Motor neuron (in vitro differentiated cells): Measurements from ENCODE around the gene ZNF594. TPM values are rescaled to one million over a fixed set of nuclear protein-coding genes. Genes with fewer than 3 reads are reported as not detected.
"Not testable (repeated sequence)": the region's sequence is repeated elsewhere in the genome, so short reads cannot be mapped to it uniquely, and the experiment has no call there.

Experiments used
- ATAC-seq, 8 experiments: fragments of 200-7000 bp; cut with Tn5 transposase; replicated peaks in 6 of 8; 2 replicates each; pipeline ENCODE4 v1.8.0; 2021; ENCODE audit warnings: mild to moderate bottlenecking in 8 of 8, moderate library complexity in 8 of 8
- H3K27ac ChIP-seq, 2 donors: fragments of 250-450 bp; sonication (Bioruptor Pico); 2 replicates each; pipeline ENCODE4 v1.9.0; 2021; ENCODE audit warnings: antibody characterized with exemption in 2 of 2, mild to moderate bottlenecking in 2 of 2, moderate library complexity in 1 of 2
- H3K4me1 ChIP-seq, 2 donors: fragments of 250-450 bp; sonication (Bioruptor Pico); replicated peaks in 1 of 2; 2 replicates each; pipeline ENCODE4 v1.6.1; 2021; ENCODE audit warnings: antibody characterized with exemption in 2 of 2, mild to moderate bottlenecking in 2 of 2, moderate library complexity in 1 of 2
- H3K4me3 ChIP-seq, 5 donors: fragments of 250-450 bp; sonication (Bioruptor Pico); 2 replicates each; pipeline ENCODE4 v1.9.0; 2021; ENCODE audit warnings: antibody characterized with exemption in 5 of 5, mild to moderate bottlenecking in 5 of 5, moderate library complexity in 4 of 5
- WGBS, 10 experiments: fragments of 450-650 bp; shearing (Covaris generic); methylation state at CpG; one replicate each; pipeline ENCODE4 v1.0.0; 2022; 5-methylcytosine and 5-hydroxymethylcytosine counted together
- in situ Hi-C, 9 experiments: fragments of 400-800 bp; cut with MboI; loops; one replicate each; pipeline ENCODE4 v1.15.0; 2021; ENCODE audit warnings: low sequenced_read_pairs in 9 of 9, low pct_unique_long_range_greater_than_20kb in 2 of 9; ENCODE audit not compliant: unreplicated experiment in 9 of 9
- total RNA-seq, 8 experiments: library from RNA; unstranded; fragments of 300-600 nt; gene quantifications; 2 replicates each; pipeline versions ENCODE4 v1.2.3 to v1.2.4, GENCODE V29; 2022

ZNF594 gene
- total RNA-seq = 10 to 100 TPM in 7 of 8 experiments, 1 to 10 TPM in 1; 9.5 to 18.9 (median 14.0) TPM

DNA sequence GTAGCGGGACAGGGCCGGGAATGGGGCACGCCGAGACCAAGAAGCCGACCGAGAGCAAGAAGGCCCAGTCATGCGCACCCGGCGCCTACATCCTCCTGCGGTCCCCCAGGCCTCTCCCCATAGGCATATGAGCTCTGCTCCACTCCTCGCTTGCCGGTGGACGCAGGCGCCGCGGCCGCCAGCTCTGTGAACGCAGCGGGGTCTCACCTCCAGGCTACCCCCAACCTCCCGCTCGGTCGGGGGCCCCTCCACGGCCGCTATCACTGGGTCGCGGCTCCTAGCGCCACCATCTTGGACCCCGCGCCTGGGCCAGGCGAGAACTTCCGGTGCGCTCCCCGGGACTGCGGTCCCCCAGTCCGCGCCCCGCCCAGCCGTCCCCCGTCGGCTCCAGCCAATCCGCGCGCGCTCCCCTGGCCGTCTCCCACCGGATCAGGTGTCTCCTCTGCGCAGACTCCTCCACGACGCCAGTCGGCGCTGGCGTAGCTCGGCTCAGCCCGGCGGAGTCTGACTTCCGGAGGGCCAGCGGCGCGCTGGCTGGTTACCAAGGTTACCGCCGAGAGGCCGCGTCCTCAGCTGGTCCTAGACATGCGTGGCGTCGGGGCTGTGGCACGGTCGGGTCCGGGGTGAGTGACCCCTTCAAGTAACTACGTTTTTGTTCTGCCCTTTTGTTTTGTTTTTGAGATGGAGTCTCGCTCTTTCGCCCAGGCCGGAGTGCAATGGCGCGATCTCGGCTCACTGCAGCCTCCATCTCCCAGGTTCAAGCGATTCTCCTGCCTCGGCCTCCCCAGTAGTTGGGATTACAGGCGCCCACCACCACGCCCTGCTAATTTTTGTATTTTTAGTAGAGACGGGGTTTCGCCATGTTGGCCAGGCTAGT is at the start of gene ZNF594:
TSS of gene ZNF594 (minus strand) at position 328 of the 877 bp plus-strand sequence. CDS start 7,612 bp downstream, outside the sequence.
- H3K4me1 ChIP-seq = peaks cover 0 to 5% of the 10 kb centered on the region in 2 donors
- 0 to 49% (median 28%) methylated on average over 1 to 21 of the region's 82 CpGs; no CpG with 5 or more reads in 2 of the 10 experiments for WGBS, 10 experiments
- H3K27ac ChIP-seq = peak within 1 kb of the TSS; percentile 64 to 84
- H3K4me3 ChIP-seq = peak within 1 kb of the TSS; percentile 33 to 90 (median 69)
- peak; percentile 98 to 99 (median 99) for ATAC-seq
- in situ Hi-C loops = no loop called here

DNA sequence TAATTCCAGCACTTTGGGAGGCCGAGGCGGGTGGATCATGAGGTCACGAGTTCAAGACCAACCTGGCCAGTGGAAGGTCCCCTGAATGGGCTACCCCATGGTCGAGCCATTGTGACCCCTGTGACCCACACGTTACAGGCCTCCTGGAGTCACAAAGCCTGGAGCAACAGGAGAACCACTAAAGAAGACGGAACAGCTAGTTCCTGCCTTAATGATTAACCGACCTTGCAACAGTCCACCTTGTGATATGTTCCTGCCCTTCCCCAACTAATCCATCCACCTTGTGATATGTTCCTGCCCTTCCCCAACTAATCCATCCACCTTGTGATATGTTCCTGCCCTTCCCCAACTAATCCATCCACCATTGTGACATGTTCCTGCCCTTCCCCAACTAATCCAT is 48.1 kb upstream of the ZNF594 start:
- 50 to 100% (median 68%) methylated on average over 1 to 5 of the region's 7 CpGs; no CpG with 5 or more reads in 5 of the 10 experiments for WGBS, 10 experiments
- H3K4me1 ChIP-seq, H3K4me3 ChIP-seq, H3K27ac ChIP-seq, in situ Hi-C loops, ATAC-seq: not testable (repeated sequence)

DNA sequence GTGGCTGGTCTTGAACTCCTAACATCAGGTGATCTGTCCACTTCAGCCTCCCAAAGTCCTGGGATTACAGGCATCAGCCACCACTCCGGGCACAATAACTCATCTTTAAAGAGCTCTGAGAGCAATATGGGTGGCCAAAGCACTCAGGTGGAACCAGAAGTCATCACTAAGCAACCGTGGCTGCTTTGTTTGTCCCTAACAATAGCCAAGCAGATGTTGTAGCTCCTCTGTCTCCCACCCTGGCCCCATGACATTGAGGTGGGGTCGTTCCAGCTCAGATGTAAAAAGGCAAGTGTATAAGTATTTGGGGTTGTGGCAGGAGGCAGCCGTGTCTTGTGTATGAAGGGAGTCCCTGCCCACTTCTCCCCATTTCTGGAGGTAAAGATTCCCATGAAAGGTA is 46.7 kb upstream of the ZNF594 start:
- 0 to 92% (median 35%) methylated on average over 1 to 4 of the region's 4 CpGs; no CpG with 5 or more reads in 2 of the 10 experiments for WGBS, 10 experiments
- no peak for ATAC-seq
- in situ Hi-C loops = no loop called here
- no peak overlapping the region for H3K4me3 ChIP-seq
- H3K4me1 ChIP-seq = no peaks in the 10 kb centered on the region
- no peak overlapping the region for H3K27ac ChIP-seq

DNA sequence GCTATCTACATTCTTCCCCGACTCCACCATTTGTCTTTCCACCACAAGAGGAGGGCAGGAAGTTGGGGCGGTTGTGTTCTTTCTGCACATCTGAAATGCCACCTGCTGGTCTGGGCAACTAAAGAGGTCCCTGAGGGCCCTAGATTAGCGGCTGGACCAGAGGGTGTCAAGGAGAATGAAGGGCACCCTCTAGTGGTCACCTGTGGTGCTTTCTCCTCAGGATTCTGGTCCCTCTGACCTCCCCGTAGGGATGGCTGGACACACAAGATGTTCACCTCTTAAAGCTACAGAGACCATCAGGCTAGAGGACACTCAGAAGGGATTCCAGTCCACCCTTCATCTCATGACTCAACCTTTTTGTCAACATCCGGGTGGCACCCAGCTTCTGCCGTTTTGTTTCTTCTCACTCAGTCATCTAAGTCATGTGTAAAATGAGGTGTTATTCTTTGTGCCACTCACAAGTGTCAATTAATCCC is 45.9 kb upstream of the ZNF594 start:
- no peak overlapping the region for H3K4me3 ChIP-seq
- H3K4me1 ChIP-seq = no peaks in the 10 kb centered on the region
- in situ Hi-C loops = no loop called here
- WGBS, 10 experiments = 6 to 50% (median 35%) methylated on average over 1 to 5 of the region's 6 CpGs; no CpG with 5 or more reads in 1 of the 10 experiments
- peak in 3 of 8 experiments; percentile 87 to 96 (median 94) for ATAC-seq
- H3K27ac ChIP-seq = no peak overlapping the region

DNA sequence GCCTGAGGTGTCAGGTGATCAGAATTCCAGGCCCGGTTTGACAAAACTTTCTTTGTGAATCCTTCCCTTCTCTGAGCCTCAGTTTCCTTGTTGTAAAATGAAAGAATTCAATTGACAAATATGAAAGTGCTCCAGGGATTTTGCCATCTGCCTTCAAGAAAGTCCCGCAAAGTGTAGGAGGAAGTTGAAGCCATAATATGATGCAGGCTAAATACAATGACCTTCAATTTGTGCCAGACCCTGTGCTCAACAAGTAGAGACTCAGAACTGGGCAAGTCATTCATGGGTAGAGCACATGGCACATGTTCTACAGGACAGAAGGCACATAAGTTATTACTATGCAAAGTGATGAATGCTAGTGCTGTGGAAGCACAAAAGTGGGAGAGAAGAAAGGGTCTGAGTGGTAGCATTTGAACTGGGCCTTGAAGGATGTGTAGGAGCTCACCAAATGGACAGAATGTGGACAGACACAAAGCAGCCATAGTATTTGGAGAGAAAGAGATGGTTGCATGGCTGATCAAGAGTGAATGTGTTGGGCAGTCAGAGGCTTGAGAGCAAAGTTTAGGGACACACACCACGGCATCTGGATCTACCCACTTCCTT is 45.4 kb upstream of the ZNF594 start:
- no peak for ATAC-seq
- no peak overlapping the region for H3K4me3 ChIP-seq
- in situ Hi-C loops = no loop called here
- H3K4me1 ChIP-seq = no peaks in the 10 kb centered on the region
- no peak overlapping the region for H3K27ac ChIP-seq
- WGBS, 10 experiments = 70 to 100% (median 83%) methylated on average over 1 to 3 of the region's 3 CpGs; no CpG with 5 or more reads in 1 of the 10 experiments

DNA sequence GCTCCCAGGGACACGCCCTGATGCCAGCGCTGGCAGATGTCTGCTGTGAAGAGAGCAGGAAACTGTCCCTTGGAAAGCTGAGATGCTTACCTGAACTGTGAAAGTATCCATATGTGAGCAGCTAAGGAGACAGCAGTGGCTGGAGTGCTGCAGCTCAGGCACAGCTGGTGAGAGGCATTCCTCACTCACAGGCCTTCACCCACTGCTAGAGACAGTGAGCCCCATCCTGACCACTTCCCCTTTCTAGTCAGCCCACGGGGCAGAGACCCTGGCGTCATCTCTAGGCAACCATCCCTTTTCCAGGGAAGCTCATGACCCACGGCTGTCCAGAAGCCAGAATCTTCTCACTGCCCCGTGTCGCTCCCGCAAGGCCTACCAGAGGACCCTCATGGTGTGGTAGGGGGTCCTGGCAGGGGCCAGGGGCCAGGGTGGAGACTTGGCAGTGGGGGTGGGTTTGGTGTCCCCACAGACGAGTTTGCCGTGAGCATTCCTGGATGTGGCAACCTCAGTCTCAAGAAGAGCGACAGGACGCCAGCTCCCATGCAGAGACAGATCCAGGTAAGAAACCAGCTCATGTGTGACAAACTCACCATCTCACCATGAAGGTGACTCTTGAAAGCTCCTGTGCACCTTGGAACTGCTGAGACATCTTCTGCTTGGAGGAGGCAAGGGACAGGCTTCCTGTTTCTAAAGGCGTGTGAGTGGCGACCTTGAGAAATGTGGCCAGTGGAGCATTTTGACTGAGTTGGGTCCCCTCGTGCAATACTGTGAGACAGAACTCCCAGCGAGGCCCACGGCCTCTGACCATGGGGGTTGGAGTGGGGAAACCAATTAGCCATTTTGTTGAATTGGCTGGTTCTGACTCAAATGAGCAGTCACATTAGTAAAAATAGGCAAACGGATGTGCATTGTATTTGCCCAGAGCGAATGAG is 43.2 kb upstream of the ZNF594 start, which contains the start of gene SCIMP:
TSS of gene SCIMP (minus strand) at position 216 of the 932 bp plus-strand sequence. CDS start at position 111, 105 bp downstream.
- WGBS, 10 experiments = 57 to 100% (median 94%) methylated on average over 1 to 6 of the region's 19 CpGs; no CpG with 5 or more reads in 6 of the 10 experiments
- in situ Hi-C loops = no loop called here
- no peak within 1 kb of the TSS for H3K4me3 ChIP-seq
- H3K27ac ChIP-seq = no peak within 1 kb of the TSS
- no peaks in the 10 kb centered on the region for H3K4me1 ChIP-seq
- ATAC-seq = no peak

DNA sequence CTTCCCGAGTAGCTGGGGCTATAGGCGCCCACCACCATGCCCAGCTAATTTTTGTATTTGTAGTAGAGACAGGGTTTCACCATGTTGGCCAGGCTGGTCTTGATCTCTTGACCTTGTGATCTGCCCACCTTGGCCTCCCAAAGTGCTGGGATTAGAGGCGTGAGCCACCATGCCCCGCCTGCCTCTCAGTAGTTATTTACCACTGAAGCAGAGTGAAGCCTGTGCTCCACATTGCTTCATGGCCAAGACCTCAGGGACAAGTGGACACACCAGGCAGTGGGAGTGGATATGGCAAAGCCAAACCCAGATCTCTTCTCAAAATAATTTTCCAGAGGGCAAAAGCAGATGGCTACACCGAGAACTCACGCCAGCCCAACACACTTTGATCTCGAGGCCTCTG is 41.8 kb upstream of the ZNF594 start:
- H3K4me1 ChIP-seq, H3K27ac ChIP-seq, in situ Hi-C loops, H3K4me3 ChIP-seq, ATAC-seq: not testable (repeated sequence)
- 82 to 100% (median 100%) methylated on average over 1 to 2 of the region's 7 CpGs; no CpG with 5 or more reads in 5 of the 10 experiments for WGBS, 10 experiments

DNA sequence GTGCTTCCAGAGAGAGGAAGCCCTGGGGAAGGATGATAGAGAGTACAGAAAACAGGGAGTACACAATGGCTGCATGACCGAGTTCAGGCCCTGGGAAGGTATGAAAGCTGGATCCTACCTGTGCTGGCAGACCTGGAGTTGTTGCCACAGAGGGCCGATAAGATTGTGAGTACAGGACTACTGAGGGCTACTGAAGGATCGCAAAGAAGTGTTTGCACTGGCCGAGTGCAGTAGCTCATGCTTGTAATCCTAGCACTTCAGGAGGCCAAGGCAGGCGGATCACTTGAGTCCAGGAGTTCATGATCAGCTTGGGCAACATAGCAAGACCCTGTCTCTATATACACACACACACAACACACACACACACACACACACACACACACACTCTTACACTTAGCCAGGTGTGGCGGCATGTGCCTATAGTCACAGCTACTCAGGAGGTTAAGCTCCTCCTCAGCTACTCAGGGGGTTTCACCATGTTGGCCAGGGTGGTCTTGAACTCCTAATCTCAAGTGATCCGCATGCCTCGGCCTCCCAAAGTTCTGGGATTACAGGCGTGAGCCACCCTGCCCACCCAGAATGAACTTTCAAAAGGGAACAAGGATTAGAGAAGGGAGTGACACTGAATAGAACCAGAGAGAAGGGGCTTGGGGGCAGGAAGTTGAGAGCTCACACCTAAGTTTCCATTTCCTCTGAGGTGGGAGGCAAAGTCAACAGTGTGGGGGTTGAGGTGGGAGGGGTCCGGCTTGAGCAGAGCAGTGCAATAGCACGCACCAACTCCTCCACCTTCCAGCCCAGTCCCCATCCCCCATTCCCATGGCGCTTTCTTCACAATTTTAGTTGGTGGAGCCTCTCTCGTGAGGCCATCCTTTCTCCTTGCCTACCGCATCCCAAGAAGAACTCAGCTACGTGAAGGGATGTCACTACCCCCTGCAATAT is 35.5 kb upstream of the ZNF594 start:
- in situ Hi-C loops = no loop called here

DNA sequence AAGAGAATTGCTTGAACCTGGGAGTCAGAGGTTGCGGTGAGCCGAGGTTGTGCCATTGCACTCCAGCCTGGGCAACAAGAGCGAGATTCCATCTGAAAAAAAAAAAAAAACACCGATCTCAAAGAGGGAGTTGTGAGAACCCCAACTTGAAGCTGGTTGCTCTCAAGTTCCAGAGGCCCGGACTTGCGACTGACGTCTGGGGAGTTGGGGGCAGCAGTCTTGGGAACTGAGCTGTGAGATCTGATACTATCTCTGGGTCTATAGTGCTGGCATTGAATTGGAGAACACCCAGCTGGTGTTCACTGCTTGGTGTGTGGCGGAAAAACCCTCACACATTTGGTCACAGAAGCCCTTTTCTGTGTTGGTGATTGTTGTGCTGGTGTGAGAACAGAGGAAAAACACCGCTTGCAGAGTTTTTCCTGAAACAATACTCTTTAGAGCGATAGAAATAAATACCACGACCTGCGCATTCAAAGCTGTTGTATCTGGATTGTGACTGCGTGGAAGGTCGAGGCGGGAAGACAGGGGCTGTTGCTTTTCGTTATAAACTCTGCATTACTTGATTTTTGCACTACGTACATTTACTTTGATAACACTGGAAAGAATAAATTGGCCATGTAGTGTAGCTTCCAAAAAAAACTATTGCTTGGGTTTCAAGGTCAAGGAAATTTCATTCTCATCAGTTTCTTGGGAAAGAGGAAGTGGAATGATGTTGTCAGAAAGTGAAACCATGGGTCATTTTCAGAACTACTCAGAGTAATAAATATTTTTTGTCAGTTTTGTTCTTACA is 34.2 kb upstream of the ZNF594 start:
- 78 to 91% (median 85%) methylated on average over 2 to 13 of the region's 17 CpGs; no CpG with 5 or more reads in 1 of the 10 experiments for WGBS, 10 experiments
- ATAC-seq = no peak
- H3K4me1 ChIP-seq = no peaks in the 10 kb centered on the region
- H3K27ac ChIP-seq = no peak overlapping the region
- in situ Hi-C loops = no loop called here
- no peak overlapping the region for H3K4me3 ChIP-seq

More for the DNA sequence above, 35.5 kb upstream of the ZNF594 start:
- WGBS, 10 experiments = 50 to 100% (median 95%) methylated on average over 1 to 4 of the region's 15 CpGs; no CpG with 5 or more reads in 2 of the 10 experiments
- no peak for ATAC-seq
- Histone ChIP-seq H3K4me1 (no peaks in the 10 kb centered on the region), H3K27ac (no peak overlapping the region), H3K4me3 (no peak overlapping the region)

DNA sequence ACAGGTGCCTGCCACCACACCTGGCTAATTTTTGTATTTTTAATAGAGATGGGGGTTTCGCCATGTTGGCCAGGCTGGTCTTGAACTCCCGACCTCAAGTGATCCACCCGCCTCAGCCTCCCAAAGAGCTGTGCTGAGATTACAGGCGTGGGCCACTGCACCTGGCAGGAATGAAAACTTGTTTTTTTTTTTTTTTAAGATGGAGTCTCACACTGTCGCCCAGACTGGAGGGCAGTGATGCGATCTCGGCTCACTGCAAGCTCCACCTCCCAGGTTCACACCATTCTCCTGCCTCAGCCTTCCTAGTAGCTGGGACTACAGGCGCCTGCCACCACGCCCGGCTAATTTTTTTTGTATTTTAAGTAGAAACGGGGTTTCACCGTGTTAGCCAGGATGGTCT is 30.2 kb upstream of the ZNF594 start:
- H3K27ac ChIP-seq, in situ Hi-C loops, ATAC-seq, H3K4me1 ChIP-seq, H3K4me3 ChIP-seq: not testable (repeated sequence)
- WGBS, 10 experiments = 80 to 100% (median 89%) methylated on average over 1 to 3 of the region's 12 CpGs; no CpG with 5 or more reads in 5 of the 10 experiments

DNA sequence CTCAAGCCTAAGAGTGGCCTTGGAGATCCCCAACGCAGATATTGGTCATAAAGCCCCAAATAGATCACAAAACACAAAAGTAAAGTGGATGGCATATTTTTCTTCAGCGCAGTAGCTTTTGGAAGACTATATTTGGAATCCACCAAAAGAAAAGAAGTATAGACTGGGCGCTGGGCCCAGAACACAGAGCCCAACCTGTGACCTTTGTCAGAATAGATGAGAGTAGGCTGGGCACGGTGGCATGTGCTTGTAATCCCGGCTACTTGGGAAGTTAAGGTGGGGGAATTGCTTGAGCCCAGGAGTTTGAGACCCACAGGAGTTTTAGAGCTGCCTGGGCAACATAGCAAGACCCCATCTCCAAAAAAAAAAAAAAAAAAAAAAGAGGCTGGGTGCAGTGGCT is 28.4 kb upstream of the ZNF594 start:
- 58 to 100% (median 89%) methylated on average over 1 to 4 of the region's 5 CpGs; no CpG with 5 or more reads in 2 of the 10 experiments for WGBS, 10 experiments
- ATAC-seq = no peak

More for the DNA sequence above, 28.4 kb upstream of the ZNF594 start:
- no peak overlapping the region for H3K27ac ChIP-seq
- in situ Hi-C loops = no loop called here
- no peak overlapping the region for H3K4me3 ChIP-seq
- no peaks in the 10 kb centered on the region for H3K4me1 ChIP-seq
